SU-DHL-6 (cell line): ENCODE data around the gene ZNF701.

Source experiments
- H2AFZ ChIP-seq: fragments of 200-600 bp; sonication (generic); 2 replicates; pipeline ENCODE4 v1.6.1; 2014; ENCODE audit warnings: low read depth, mild to moderate bottlenecking, moderate library complexity, mixed read lengths, antibody characterized with exemption, low read length; ENCODE audit not compliant: severe bottlenecking
- H3F3A ChIP-seq: fragments of 200-600 bp; shearing (Covaris generic); 2 replicates; pipeline ENCODE4 v1.6.0; 2016; ENCODE audit warnings: antibody characterized with exemption, mild to moderate bottlenecking; ENCODE audit not compliant: insufficient read depth
- H3K27ac ChIP-seq: fragments of 200-600 bp; sonication (generic); 2 replicates; pipeline ENCODE4 v1.5.1; 2016; ENCODE audit warnings: low read depth, mild to moderate bottlenecking, low read length, moderate library complexity, mixed read lengths
- H3K27me3 ChIP-seq: fragments of 200-600 bp; sonication (generic), shearing (Covaris generic); 2 replicates; pipeline ENCODE4 v1.6.0; 2014; ENCODE audit warnings: mild to moderate bottlenecking, low read length
- H3K36me3 ChIP-seq: fragments of 200-600 bp; sonication (generic); 2 replicates; pipeline ENCODE4 v1.6.1; 2014; ENCODE audit warnings: mild to moderate bottlenecking, low read length, mixed read lengths
- H3K4me2 ChIP-seq: fragments of 300-600, 200-600 bp; shearing (Covaris generic), sonication (generic); 2 replicates; pipeline ENCODE4 v1.6.0; 2014; ENCODE audit warnings: low read length, low read depth, mild to moderate bottlenecking; ENCODE audit not compliant: poor library complexity, severe bottlenecking
- H3K4me3 ChIP-seq: fragments of 200-600 bp; sonication (generic); 2 replicates; pipeline ENCODE4 v1.5.1; 2014; ENCODE audit warnings: antibody characterized with exemption, low read length, mild to moderate bottlenecking, mixed read lengths; ENCODE audit not compliant: insufficient read depth, poor library complexity, severe bottlenecking
- H3K79me2 ChIP-seq: fragments of 200-600 bp; sonication (generic); 2 replicates; pipeline ENCODE4 v1.6.1; 2014; ENCODE audit warnings: mild to moderate bottlenecking, low read length, moderate library complexity; ENCODE audit not compliant: insufficient read depth
- H3K9ac ChIP-seq: fragments of 200-600 bp; sonication (generic); 2 replicates; pipeline ENCODE4 v1.7.0; 2014; ENCODE audit warnings: mild to moderate bottlenecking, low read length
- H3K9me2 ChIP-seq: fragments of 200-600 bp; sonication (generic); replicated peaks from 2 replicates; pipeline ENCODE4 v1.6.1; 2014; ENCODE audit warnings: low read length; ENCODE audit not compliant: insufficient read depth
- H3K9me3 ChIP-seq: fragments of 200-600 bp; sonication (generic); 2 replicates; pipeline ENCODE4 v1.6.1; 2014; ENCODE audit warnings: low read length, mixed read lengths; ENCODE audit not compliant: insufficient read depth
- H4K20me1 ChIP-seq: fragments of 200-600 bp; sonication (generic); 2 replicates; pipeline ENCODE4 v1.6.1; 2014; ENCODE audit warnings: low read depth, mild to moderate bottlenecking, antibody characterized with exemption, low read length, moderate library complexity, mixed read lengths
- EZH2phosphoT487 ChIP-seq: fragments of 200-600 bp; sonication (generic), shearing (Covaris generic); conservative IDR thresholded peaks from 2 replicates; pipeline ENCODE4 v1.6.1; 2018; ENCODE audit warnings: mild to moderate bottlenecking, antibody characterized with exemption, low read length, moderate library complexity, mixed read lengths
- TF ChIP-seq, protein P1 (sequence below): fragments of 200-600 bp; sonication (generic); IDR thresholded peaks from one replicate; pipeline ENCODE4 v1.5.1; 2017; ENCODE audit warnings: antibody characterized with exemption, mild to moderate bottlenecking, low read length, moderate library complexity; ENCODE audit not compliant: insufficient read depth, poor library complexity, severe bottlenecking

Gene ZNF701

DNA sequence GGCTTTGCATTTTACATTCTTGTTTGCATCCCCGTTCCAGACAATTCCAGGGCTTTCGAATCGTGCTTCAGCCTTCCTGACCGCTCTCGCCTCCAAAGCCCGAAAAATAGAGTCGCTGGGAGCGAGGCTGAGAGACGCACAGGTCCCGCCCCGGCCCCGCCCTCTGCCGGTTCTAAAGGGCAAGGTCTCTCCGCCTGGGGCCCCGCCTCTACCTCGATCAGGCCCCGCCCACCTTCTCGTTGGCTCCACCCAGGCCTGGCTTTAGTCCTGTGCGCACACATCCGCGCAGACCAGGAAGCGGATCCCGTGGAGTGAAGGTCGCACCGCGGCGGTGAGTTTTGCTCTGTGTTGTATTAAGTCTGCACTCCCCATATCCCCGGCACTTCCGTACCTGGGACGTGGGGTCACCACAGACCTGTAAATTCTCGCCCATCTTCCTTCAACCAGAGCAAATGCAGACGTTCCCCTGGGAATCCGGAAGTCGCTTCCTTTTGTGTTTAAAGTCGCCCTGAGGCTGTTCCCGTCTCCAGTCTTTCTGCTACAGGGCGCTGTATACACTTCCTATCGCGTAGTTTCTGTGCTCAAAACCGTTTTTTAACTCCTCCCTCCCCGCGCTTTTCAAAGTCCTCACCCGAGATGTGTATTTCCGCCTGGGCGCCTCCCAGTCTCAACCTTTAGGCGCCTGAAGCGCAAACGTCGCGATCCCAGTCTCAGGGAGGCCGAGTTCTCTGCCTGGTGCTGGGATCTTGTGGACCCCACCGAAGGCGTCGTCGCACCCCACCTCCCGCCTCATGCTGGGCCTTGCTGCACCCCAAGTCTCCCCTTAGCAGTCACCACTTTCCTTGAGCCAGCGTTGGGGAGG is at the start of gene ZNF701:
Gene ZNF701, plus strand, starts transcription at position 288 of the 862 bp plus-strand sequence. CDS start 3,861 bp downstream, outside the sequence.
- peak within 1 kb of the TSS; percentile 75 for H3K9ac ChIP-seq
- TF ChIP-seq EZH2phosphoT487 = no peak
- TF ChIP-seq, protein P1, sequence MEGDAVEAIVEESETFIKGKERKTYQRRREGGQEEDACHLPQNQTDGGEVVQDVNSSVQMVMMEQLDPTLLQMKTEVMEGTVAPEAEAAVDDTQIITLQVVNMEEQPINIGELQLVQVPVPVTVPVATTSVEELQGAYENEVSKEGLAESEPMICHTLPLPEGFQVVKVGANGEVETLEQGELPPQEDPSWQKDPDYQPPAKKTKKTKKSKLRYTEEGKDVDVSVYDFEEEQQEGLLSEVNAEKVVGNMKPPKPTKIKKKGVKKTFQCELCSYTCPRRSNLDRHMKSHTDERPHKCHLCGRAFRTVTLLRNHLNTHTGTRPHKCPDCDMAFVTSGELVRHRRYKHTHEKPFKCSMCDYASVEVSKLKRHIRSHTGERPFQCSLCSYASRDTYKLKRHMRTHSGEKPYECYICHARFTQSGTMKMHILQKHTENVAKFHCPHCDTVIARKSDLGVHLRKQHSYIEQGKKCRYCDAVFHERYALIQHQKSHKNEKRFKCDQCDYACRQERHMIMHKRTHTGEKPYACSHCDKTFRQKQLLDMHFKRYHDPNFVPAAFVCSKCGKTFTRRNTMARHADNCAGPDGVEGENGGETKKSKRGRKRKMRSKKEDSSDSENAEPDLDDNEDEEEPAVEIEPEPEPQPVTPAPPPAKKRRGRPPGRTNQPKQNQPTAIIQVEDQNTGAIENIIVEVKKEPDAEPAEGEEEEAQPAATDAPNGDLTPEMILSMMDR = no peak
- peak within 1 kb of the TSS; percentile 74 for H3K4me2 ChIP-seq
- no peaks in the 10 kb centered on the region for H4K20me1 ChIP-seq
- H3K36me3 ChIP-seq = peaks cover 10% of the 10 kb centered on the region; the same call in 1 of the 2 replicates
- H3K4me3 ChIP-seq = peak within 1 kb of the TSS; percentile 88
- H3K27me3 ChIP-seq = no peaks in the 10 kb centered on the region
- no peaks in the 10 kb centered on the region for H3K9me3 ChIP-seq
- no peaks in the 10 kb centered on the region for H3F3A ChIP-seq
- H3K79me2 ChIP-seq = peaks cover 36% of the 10 kb centered on the region
- peak within 1 kb of the TSS; percentile 58 for H2AFZ ChIP-seq
- no peaks in the 10 kb centered on the region for H3K9me2 ChIP-seq
- H3K27ac ChIP-seq = peak within 1 kb of the TSS; percentile 70

DNA sequence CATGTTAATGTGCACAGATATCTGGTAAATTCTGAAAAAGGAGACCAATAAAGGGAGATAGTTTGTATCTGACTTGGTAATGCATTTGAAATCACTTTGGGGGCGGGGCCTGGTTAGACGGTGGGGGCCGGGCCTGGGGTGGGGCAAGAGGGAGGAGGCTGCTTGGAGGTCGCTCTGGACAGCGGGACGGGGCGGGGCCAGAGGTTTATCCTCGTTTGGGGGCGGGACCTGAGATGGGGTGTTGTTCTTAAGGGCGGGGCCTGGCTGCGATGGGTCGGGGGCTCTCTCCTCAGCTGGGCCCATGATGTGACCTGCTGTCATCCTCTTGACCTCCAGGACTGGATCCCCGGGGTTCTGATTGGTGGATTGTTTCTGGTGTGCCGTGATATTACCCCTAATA is 47.5 kb upstream of the ZNF701 start:
- no peaks in the 10 kb centered on the region for H3K79me2 ChIP-seq
- H3K4me2 ChIP-seq = no peak overlapping the region
- H4K20me1 ChIP-seq = no peaks in the 10 kb centered on the region
- no peak overlapping the region for H3K9ac ChIP-seq
- no peak overlapping the region for H3K4me3 ChIP-seq
- H3K36me3 ChIP-seq = no peaks in the 10 kb centered on the region
- H3K9me3 ChIP-seq = 0 out of 2 replicates have a peak, but pooled peaks cover 5% of the 10 kb centered on the region
- H3K27ac ChIP-seq = no peak overlapping the region
- TF ChIP-seq, protein P1 = no peak
- TF ChIP-seq EZH2phosphoT487 = no peak
- H3K9me2 ChIP-seq = no peaks in the 10 kb centered on the region
- H3F3A ChIP-seq = no peaks in the 10 kb centered on the region
- no peak overlapping the region for H2AFZ ChIP-seq
- no peaks in the 10 kb centered on the region for H3K27me3 ChIP-seq

DNA sequence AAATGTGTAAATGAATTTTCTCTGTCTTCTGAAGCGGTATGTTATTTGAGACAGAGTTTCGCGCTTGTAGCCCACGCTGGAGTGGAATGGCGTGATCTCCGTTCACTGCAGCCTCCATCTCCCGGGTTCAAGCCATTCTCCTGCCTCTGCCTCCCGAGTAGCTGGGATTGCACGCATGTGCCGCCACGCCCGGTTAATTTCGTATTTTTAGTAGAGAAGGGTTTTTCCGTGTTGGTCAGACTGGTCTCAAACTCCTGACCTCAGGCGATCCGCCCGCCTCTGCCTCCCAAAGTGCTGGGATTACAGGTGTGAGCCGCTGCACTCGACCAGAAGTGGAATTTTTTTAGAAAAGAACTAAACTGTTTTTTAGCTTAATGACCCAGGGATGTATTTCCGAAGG is 46.0 kb upstream of the ZNF701 start:
- H3K9ac ChIP-seq = no peak overlapping the region
- no peak overlapping the region for H3K4me2 ChIP-seq
- H3K4me3 ChIP-seq = no peak overlapping the region
- 0 out of 2 replicates have a peak, but pooled peaks cover 5% of the 10 kb centered on the region for H3K9me3 ChIP-seq
- no peak overlapping the region for H2AFZ ChIP-seq
- no peaks in the 10 kb centered on the region for H4K20me1 ChIP-seq
- H3K27ac ChIP-seq = no peak overlapping the region
- H3K36me3 ChIP-seq = no peaks in the 10 kb centered on the region
- H3F3A ChIP-seq = no peaks in the 10 kb centered on the region
- peaks cover 15% of the 10 kb centered on the region for H3K79me2 ChIP-seq
- no peaks in the 10 kb centered on the region for H3K27me3 ChIP-seq
- TF ChIP-seq, protein P1 = no peak
- TF ChIP-seq EZH2phosphoT487 = no peak
- H3K9me2 ChIP-seq = no peaks in the 10 kb centered on the region
